DMS53 treated with DMSO at 0.1 percent for 48 hours (cell line): ENCODE data around the gene ACTR3.
"Not testable (repeated sequence)": the region's sequence is repeated elsewhere in the genome, so short reads cannot be mapped to it uniquely, and the experiment has no call there.

Experiments used
- DNase-seq: peaks from one replicate; lab custom pipeline; 2025; ENCODE audit not compliant: unreplicated experiment; lab: John Stamatoyannopoulos, UW

The ACTR3 gene

GRCh38 chr2:113901943-113902342 lies 12.1 kb downstream of the ACTR3 start:
- DNase-seq = no peak

- DNase-seq = no peak
Observed at GRCh38 chr2:113905886-113906285, 16.0 kb downstream of the ACTR3 start.

- no peak for DNase-seq
Observed at GRCh38 chr2:113906647-113907046, 16.8 kb downstream of the ACTR3 start.

GRCh38 chr2:113907297-113907696 lies 17.4 kb downstream of the ACTR3 start:
- DNase-seq = no peak

GRCh38 chr2:113910110-113910717 lies 20.3 kb downstream of the ACTR3 start:
- no peak for DNase-seq

GRCh38 chr2:113910967-113911678 lies 21.2 kb downstream of the ACTR3 start:
- DNase-seq = no peak

- DNase-seq = no peak
Observed at GRCh38 chr2:113915082-113915819, 25.4 kb downstream of the ACTR3 start.

- no peak for DNase-seq
Observed at GRCh38 chr2:113918229-113918628, 28.3 kb downstream of the ACTR3 start.

- no peak for DNase-seq
Observed at GRCh38 chr2:113920996-113921395, 31.1 kb downstream of the ACTR3 start.

- no peak for DNase-seq
Observed at GRCh38 chr2:113922335-113922734, 32.4 kb downstream of the ACTR3 start.

GRCh38 chr2:113922784-113923183 lies 32.9 kb downstream of the ACTR3 start:
- DNase-seq = no peak

- DNase-seq = no peak
Observed at GRCh38 chr2:113925884-113926283, 36.0 kb downstream of the ACTR3 start.

- no peak for DNase-seq
Observed at GRCh38 chr2:113926314-113926713, 36.4 kb downstream of the ACTR3 start.

GRCh38 chr2:113930448-113930847 lies 40.6 kb downstream of the ACTR3 start:
- no peak for DNase-seq

GRCh38 chr2:113937501-113937900 lies 47.6 kb downstream of the ACTR3 start:
- DNase-seq = no peak

GRCh38 chr2:113940891-113941290 lies 51.0 kb downstream of the ACTR3 start:
- DNase-seq = no peak

- DNase-seq = not testable (repeated sequence)
Observed at GRCh38 chr2:113945784-113946183, 55.9 kb downstream of the ACTR3 start.

- DNase-seq = not testable (repeated sequence)
Observed at GRCh38 chr2:113950906-113951305, 61.0 kb downstream of the ACTR3 start.

- no peak for DNase-seq
Observed at GRCh38 chr2:113961000-113961399, 71.1 kb downstream of the ACTR3 start.

GRCh38 chr2:113962692-113963480 lies 73.0 kb downstream of the ACTR3 start:
- no peak for DNase-seq

- no peak for DNase-seq
Observed at GRCh38 chr2:113963965-113964364, 74.1 kb downstream of the ACTR3 start.
